Measurements from ENCODE around the gene PPM1L. TPM values are rescaled to one million over a fixed set of nuclear protein-coding genes. Genes with fewer than 3 reads are reported as not detected.

Gene PPM1L
- total RNA-seq, 1 donor from 2014 or later, result 0.99 TPM

- DNase-seq (ENCODE audit: low read depth in 2 of 2), result no peak
Measured at GRCh38 chr3:160808838-160809237, 52.8 kb downstream of the PPM1L start.

GRCh38 chr3:160809453-160809852, 53.4 kb downstream of the PPM1L start:
- DNase-seq (ENCODE audit: low read depth in 2 of 2), result no peak

- DNase-seq (ENCODE audit: low read depth in 2 of 2), result no peak
Measured at GRCh38 chr3:160810362-160811236, 54.6 kb downstream of the PPM1L start.

GRCh38 chr3:160811237-160811548, 55.2 kb downstream of the PPM1L start:
- no peak for DNase-seq (ENCODE audit: low read depth in 2 of 2)

GRCh38 chr3:160812304-160812703, 56.3 kb downstream of the PPM1L start:
- no peak for DNase-seq (ENCODE audit: low read depth in 2 of 2)

- DNase-seq (ENCODE audit: low read depth in 2 of 2), result no peak
Measured at GRCh38 chr3:160815280-160815679, 59.2 kb downstream of the PPM1L start.

- no peak for DNase-seq (ENCODE audit: low read depth in 2 of 2)
Measured at GRCh38 chr3:160820022-160820421, 64.0 kb downstream of the PPM1L start.

GRCh38 chr3:160820430-160820829, 64.4 kb downstream of the PPM1L start:
- no peak for DNase-seq (ENCODE audit: low read depth in 2 of 2)

GRCh38 chr3:160822936-160823335, 66.9 kb downstream of the PPM1L start:
- DNase-seq (ENCODE audit: low read depth in 2 of 2), result no peak

- no peak for DNase-seq (ENCODE audit: low read depth in 2 of 2)
Measured at GRCh38 chr3:160825311-160825800, 69.3 kb downstream of the PPM1L start.

GRCh38 chr3:160826408-160826807, 70.4 kb downstream of the PPM1L start:
- DNase-seq (ENCODE audit: low read depth in 2 of 2), result no peak

- no peak for DNase-seq (ENCODE audit: low read depth in 2 of 2)
Measured at GRCh38 chr3:160826991-160827390, 71.0 kb downstream of the PPM1L start.

- no peak for DNase-seq (ENCODE audit: low read depth in 2 of 2)
Measured at GRCh38 chr3:160827516-160827915, 71.5 kb downstream of the PPM1L start.

GRCh38 chr3:160828880-160829279, 72.8 kb downstream of the PPM1L start:
- DNase-seq (ENCODE audit: low read depth in 2 of 2), result no peak

GRCh38 chr3:160829486-160830009, 73.5 kb downstream of the PPM1L start:
- DNase-seq (ENCODE audit: low read depth in 2 of 2), result no peak

- DNase-seq (ENCODE audit: low read depth in 2 of 2), result no peak
Measured at GRCh38 chr3:160830796-160831195, 74.8 kb downstream of the PPM1L start.

GRCh38 chr3:160831401-160831800, 75.4 kb downstream of the PPM1L start:
- DNase-seq (ENCODE audit: low read depth in 2 of 2), result no peak

GRCh38 chr3:160837394-160837980, 81.5 kb downstream of the PPM1L start:
- no peak for DNase-seq (ENCODE audit: low read depth in 2 of 2)

- DNase-seq (ENCODE audit: low read depth in 2 of 2), result no peak
Measured at GRCh38 chr3:160840590-160840989, 84.6 kb downstream of the PPM1L start.

- DNase-seq (ENCODE audit: low read depth in 2 of 2), result no peak
Measured at GRCh38 chr3:160841455-160841854, 85.4 kb downstream of the PPM1L start.

GRCh38 chr3:160842021-160843005, 86.3 kb downstream of the PPM1L start:
- DNase-seq (ENCODE audit: low read depth in 2 of 2), result no peak
